Fibroblast of lung (primary cell): Measurements from ENCODE around the gene IQSEC2. TPM values are rescaled to one million over a fixed set of nuclear protein-coding genes. Genes with fewer than 3 reads are reported as not detected.

ENCODE experiments used
- DNase-seq, 2 donors: peaks; one replicate each; pipeline versions ENCODE4 v3.0.0 to v3.0.0-alpha.2; 2010; ENCODE audit warnings: low read depth in 2 of 2
- H2AFZ ChIP-seq: 2 replicates; pipeline ENCODE4 v1.5.1; 2012; ENCODE audit warnings: low read length, control low read depth, inconsistent platforms
- H3K27ac ChIP-seq: 2 replicates; pipeline ENCODE4 v1.5.1; 2011; ENCODE audit warnings: low read length, control low read depth; ENCODE audit not compliant: insufficient read depth
- H3K27me3 ChIP-seq: 2 replicates; pipeline ENCODE4 v1.5.1; 2011; ENCODE audit warnings: mild to moderate bottlenecking, low read length; ENCODE audit not compliant: control insufficient read depth, insufficient read depth
- H3K36me3 ChIP-seq: 2 replicates; pipeline ENCODE4 v1.5.1; 2011; ENCODE audit warnings: low read length; ENCODE audit not compliant: control insufficient read depth, insufficient read depth
- H3K4me1 ChIP-seq: 2 replicates; pipeline ENCODE4 v1.5.1; 2011; ENCODE audit warnings: low read length; ENCODE audit not compliant: control insufficient read depth, insufficient read depth; ENCODE audit errors: extremely low read depth
- H3K4me2 ChIP-seq: 2 replicates; pipeline ENCODE4 v1.5.1; 2011; ENCODE audit warnings: low read length, control low read depth; ENCODE audit not compliant: insufficient read depth; ENCODE audit errors: extremely low read depth
- H3K4me3 ChIP-seq, 4 experiments: fragments of 200-600 bp in 1 of 4; sonication (generic) in 1 of 4; replicated peaks in 1 of 4; 2 replicates each; pipeline ENCODE4 v1.5.1; 2011 to 2016; ENCODE audit warnings: low read length in 4 of 4, low read depth in 3 of 4, mild to moderate bottlenecking in 3 of 4, control low read depth in 2 of 4, inconsistent platforms in 1 of 4, mixed read lengths in 1 of 4; ENCODE audit not compliant: insufficient read depth in 1 of 4; ENCODE audit errors: control extremely low read depth in 1 of 4
- H3K79me2 ChIP-seq: 2 replicates; pipeline ENCODE4 v1.5.1; 2012; ENCODE audit warnings: mild to moderate bottlenecking, low read length, inconsistent platforms; ENCODE audit not compliant: control insufficient read depth, insufficient read depth
- H3K9ac ChIP-seq: 2 replicates; pipeline ENCODE4 v1.5.1; 2011; ENCODE audit warnings: mild to moderate bottlenecking, low read length, control low read depth; ENCODE audit not compliant: insufficient read depth
- H3K9me3 ChIP-seq: 2 replicates; pipeline ENCODE4 v1.5.1; 2012; ENCODE audit warnings: low read depth, low read length; ENCODE audit not compliant: control insufficient read depth, insufficient read depth
- H4K20me1 ChIP-seq: 2 replicates; pipeline ENCODE4 v1.5.1; 2011; ENCODE audit warnings: low read length; ENCODE audit not compliant: control insufficient read depth, insufficient read depth; ENCODE audit errors: extremely low read depth
- EZH2 ChIP-seq: IDR thresholded peaks from 2 replicates; pipeline ENCODE4 v1.5.1; 2012; ENCODE audit warnings: low read length, control low read depth, mild to moderate bottlenecking; ENCODE audit errors: missing control alignments
- polyA plus RNA-seq, 2 donors: library from polyadenylated mRNA; depleted of rRNA in 1 of 2; stranded (reverse) in 1 of 2; unstranded in 1 of 2; fragments of >200 nt; gene quantifications; 2 replicates each; pipeline ENCODE4 v1.2.1, GENCODE V29; 2011 to 2012; ENCODE audit warnings: missing spikeins in 1 of 2
- total RNA-seq: library from RNA; depleted of rRNA; stranded (reverse); fragments of >200 nt; gene quantifications from 2 replicates; pipeline ENCODE4 v1.2.1, GENCODE V29; 2014
- TF ChIP-seq, protein P1 (sequence below), 2 donors: IDR thresholded peaks in 1 of 2; conservative IDR thresholded peaks in 1 of 2; 1 replicate in 1 of 2; 2 replicates in 1 of 2; pipeline ENCODE4 v1.5.1; 2011 to 2012; ENCODE audit warnings: low read length in 2 of 2, control low read depth in 1 of 2, inconsistent platforms in 1 of 2, low read depth in 1 of 2, mild to moderate bottlenecking in 1 of 2

Gene IQSEC2
- total and polyA plus RNA-seq, 2 donors (not counting 1 experiment from before 2014, with no cell fraction given), result 7.4 to 9.9 TPM

GRCh38 chrX:53287493-53288138 lies 6.2 kb upstream of the IQSEC2 start:
- H4K20me1 ChIP-seq, result no peaks in the 10 kb centered on the region
- H2AFZ ChIP-seq, result no peak overlapping the region
- TF ChIP-seq, protein P1, sequence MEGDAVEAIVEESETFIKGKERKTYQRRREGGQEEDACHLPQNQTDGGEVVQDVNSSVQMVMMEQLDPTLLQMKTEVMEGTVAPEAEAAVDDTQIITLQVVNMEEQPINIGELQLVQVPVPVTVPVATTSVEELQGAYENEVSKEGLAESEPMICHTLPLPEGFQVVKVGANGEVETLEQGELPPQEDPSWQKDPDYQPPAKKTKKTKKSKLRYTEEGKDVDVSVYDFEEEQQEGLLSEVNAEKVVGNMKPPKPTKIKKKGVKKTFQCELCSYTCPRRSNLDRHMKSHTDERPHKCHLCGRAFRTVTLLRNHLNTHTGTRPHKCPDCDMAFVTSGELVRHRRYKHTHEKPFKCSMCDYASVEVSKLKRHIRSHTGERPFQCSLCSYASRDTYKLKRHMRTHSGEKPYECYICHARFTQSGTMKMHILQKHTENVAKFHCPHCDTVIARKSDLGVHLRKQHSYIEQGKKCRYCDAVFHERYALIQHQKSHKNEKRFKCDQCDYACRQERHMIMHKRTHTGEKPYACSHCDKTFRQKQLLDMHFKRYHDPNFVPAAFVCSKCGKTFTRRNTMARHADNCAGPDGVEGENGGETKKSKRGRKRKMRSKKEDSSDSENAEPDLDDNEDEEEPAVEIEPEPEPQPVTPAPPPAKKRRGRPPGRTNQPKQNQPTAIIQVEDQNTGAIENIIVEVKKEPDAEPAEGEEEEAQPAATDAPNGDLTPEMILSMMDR (conservative IDR thresholded peaks at IDR 0.05 in 1 of 2, IDR thresholded peaks at IDR 0.05 in 1 of 2; ENCODE audit: low read depth in 1 of 2, low read length in 2 of 2), result no peak
- TF ChIP-seq EZH2, result no peak
- H3K9ac ChIP-seq, result no peak overlapping the region
- H3K9me3 ChIP-seq, result no peaks in the 10 kb centered on the region
- H3K4me3 ChIP-seq, result no peak overlapping the region
- H3K36me3 ChIP-seq, result no peaks in the 10 kb centered on the region
- H3K27ac ChIP-seq, result peak overlapping the region; percentile 63
- H3K27me3 ChIP-seq, result no peaks in the 10 kb centered on the region
- H3K4me2 ChIP-seq, result peak overlapping the region; percentile 59
- peaks cover 11% of the 10 kb centered on the region for H3K4me1 ChIP-seq
- no peaks in the 10 kb centered on the region for H3K79me2 ChIP-seq
- DNase-seq, result peak; percentile 63 to 71

DNA sequence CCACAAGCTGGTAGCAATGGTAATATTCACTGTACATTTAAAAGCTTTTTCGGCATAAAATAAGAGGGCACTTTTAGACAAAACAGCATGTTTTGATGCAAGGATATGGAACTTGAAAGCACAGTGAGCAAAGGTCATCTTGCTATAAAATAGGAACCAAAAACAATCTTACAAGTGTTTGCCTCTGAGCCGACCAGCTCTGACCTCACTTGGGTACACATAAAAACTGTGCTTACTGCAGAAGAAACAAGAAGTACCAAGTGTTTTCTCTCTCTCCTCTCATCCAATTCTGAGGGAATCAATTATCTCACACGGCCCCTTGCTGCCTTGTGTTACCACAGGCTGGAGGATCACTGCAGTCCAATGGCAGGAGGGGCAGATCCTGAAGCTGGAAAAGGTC lies 4.8 kb upstream of the IQSEC2 start:
- Histone ChIP-seq H3K4me2 (no peak overlapping the region), H3K79me2 (no peaks in the 10 kb centered on the region), H3K9me3 (no peaks in the 10 kb centered on the region), H3K27ac (no peak overlapping the region), H3K4me3 (no peak overlapping the region), H2AFZ (no peak overlapping the region), H3K9ac (no peak overlapping the region), H3K4me1 (peaks cover 11% of the 10 kb centered on the region), H4K20me1 (no peaks in the 10 kb centered on the region), H3K27me3 (no peaks in the 10 kb centered on the region), H3K36me3 (no peaks in the 10 kb centered on the region)
- DNase-seq, result no peak
- TF ChIP-seq EZH2, result no peak
- TF ChIP-seq, protein P1 (conservative IDR thresholded peaks at IDR 0.05 in 1 of 2, IDR thresholded peaks at IDR 0.05 in 1 of 2; ENCODE audit: low read depth in 1 of 2, low read length in 2 of 2), result no peak

GRCh38 chrX:53285591-53285990 lies 4.2 kb upstream of the IQSEC2 start:
- Histone ChIP-seq H3K9me3 (no peaks in the 10 kb centered on the region), H3K4me1 (peaks cover 11% of the 10 kb centered on the region), H3K27me3 (no peaks in the 10 kb centered on the region), H3K79me2 (no peaks in the 10 kb centered on the region), H3K36me3 (no peaks in the 10 kb centered on the region), H2AFZ (no peak overlapping the region), H3K27ac (no peak overlapping the region), H3K4me3 (no peak overlapping the region), H3K9ac (no peak overlapping the region), H4K20me1 (no peaks in the 10 kb centered on the region), H3K4me2 (no peak overlapping the region)
- no peak for DNase-seq
- TF ChIP-seq EZH2, result no peak
- TF ChIP-seq, protein P1 (conservative IDR thresholded peaks at IDR 0.05 in 1 of 2, IDR thresholded peaks at IDR 0.05 in 1 of 2; ENCODE audit: low read depth in 1 of 2, low read length in 2 of 2), result no peak
